NOMO-1 treated with dmso at 0.1 percent for 144 hours (cell line): Measurements from ENCODE around the gene MTX1.

Source experiments
- DNase-seq: peaks from one replicate; lab custom pipeline; 2025; ENCODE audit not compliant: unreplicated experiment; lab: John Stamatoyannopoulos, UW

The MTX1 gene

DNA sequence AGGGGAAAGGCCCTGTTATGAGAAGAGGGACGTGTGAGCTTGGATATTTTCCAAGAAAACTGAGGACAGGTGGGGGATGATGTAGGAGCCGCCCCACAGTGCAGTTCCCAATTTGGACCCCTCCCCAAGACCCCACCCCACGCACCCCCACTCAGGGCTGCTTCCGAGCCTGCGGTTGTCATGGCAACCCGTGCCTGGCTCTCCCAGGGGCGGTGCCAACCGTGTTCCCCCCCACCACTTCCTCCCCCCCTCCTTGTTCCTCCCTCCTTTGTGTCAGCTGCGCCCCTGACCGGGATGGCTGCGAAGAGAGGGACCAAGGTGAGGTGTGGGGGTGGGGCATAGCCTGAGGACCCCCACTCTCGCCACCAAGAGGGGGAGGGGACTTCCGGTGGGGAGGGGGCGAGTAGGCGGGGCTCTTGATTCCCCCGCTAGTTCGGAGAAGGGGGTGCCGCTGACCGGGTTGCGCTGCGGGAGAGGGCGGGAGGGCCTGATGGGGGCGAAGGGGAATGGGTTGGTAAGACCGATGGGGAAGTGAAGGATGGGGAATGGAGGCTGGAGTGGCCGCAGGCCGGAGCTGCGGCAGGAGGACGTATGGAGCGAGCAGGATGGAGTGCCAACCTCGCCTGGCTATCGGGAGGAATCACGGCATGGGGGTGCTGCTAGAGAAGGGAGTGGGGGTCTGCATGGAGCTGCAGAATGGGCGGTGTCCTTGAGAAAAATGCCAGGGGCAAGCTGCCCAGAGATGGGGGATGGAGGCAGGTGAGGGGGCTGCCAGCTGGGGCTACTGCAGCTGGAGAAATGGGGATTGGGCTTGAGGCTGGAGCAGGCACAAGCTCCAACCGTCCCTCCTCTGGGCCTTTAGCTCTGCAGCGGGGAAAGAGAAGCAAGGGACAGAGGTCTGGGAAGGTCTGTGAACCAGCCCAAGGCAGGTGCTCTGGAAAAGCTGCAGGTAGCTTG, 33.9 kb upstream of the MTX1 start:
- no peak for DNase-seq

DNA sequence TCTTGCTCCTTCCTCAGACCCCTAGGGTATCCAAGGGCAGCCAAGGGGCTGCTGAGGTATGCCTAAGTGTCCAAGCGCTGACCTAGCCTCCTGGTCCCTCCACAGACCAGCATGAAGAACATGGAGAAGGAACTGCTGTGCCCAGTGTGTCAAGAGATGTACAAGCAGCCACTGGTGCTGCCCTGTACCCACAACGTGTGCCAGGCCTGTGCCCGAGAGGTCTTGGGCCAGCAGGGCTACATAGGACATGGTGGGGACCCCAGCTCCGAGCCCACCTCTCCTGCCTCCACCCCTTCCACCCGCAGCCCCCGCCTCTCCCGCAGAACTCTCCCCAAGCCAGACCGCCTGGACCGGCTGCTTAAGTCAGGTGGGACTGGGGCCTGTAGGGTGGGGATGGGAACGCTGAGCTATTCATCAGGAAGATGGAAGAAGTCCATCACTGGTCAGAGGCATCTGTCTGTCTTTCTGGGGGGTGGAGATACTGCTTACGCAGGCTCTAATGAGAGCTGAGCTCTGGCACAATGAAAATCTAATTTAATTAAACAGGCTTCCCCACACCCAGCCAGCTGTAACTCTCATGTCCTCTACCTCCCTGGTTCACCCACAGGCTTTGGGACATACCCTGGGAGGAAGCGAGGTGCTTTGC, 33.1 kb upstream of the MTX1 start:
- no peak for DNase-seq

DNA sequence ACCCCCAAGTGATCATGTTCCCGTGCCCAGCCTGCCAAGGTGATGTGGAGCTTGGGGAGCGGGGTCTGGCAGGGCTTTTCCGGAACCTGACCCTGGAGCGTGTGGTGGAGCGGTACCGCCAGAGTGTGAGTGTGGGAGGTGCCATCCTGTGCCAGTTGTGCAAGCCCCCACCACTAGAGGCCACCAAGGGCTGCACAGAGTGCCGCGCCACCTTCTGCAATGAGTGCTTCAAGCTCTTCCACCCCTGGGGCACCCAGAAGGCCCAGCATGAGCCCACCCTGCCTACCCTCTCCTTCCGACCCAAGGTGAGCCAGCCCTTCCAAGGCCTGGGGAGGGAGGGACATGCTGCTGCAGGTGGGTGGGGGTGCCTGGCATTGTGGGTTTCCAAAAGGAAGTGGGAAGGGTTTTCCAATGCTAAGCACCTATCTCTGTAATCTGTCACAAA, 32.5 kb upstream of the MTX1 start:
- no peak for DNase-seq

DNA sequence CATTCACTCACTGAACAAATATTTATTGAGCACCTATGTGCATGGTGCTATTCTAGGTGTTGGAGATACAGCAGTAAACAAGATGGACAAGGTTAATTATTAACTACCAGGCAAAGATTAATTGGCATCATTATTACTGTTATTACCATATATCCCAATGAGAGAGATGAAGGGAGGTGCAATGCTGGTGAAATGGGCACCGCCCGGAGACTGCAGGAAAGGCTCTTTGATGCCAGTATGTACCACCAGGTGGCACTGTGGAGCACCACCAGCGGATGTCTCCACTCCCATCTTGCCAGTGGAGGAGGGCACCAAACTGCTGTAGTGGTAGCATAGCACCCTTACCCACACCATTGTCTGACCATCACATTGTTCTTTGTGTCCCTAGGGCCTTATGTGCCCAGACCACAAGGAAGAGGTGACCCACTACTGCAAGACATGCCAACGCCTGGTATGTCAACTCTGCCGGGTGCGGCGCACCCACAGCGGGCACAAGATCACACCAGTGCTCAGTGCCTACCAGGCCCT, 31.9 kb upstream of the MTX1 start:
- peak; percentile 26 for DNase-seq

DNA sequence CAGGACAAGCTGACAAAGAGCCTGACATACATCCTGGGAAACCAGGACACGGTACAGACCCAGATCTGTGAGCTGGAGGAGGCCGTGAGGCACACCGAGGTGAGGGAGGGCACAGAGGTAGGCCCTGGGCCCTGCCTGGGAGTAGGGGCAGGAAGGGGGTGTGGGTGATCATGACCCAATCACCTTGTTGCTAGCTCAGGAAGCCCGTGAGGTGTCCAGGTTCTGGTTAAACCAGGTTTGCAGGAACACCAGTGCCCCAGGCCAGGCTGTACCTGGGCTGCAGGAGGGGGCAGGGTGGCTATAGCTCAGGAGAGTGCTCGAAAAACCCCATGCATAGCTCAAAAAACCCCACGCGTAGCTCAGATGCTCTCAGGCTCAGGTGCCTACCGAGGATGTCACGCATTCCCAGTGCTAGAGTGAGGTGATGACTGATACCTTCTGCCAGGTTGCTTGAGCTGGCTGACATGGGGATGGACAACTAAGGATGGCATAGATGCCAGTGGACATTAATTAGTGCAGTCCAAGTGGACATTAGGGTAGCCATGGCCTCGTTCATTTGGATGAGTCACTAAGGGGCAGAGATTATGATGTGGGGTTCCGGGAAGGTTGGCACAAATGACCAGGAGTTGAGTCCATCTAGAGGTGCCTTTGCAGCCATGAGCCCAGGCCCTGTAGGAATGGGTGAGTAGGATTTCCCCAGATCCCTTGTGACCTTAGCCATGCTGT, 31.1 kb upstream of the MTX1 start:
- DNase-seq: no peak

DNA sequence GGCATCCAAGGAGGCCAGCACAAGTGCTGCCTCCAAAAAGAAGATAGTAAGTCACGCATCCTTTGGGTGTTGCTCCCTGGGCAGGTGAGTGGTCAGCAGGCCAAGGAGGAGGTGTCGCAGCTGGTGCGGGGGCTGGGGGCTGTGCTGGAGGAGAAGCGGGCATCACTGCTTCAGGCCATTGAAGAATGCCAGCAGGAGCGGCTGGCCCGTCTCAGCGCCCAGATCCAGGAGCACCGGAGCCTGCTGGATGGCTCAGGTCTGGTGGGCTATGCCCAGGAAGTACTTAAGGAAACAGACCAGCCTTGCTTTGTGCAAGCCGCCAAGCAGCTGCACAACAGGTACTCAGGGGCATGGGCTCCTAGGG, 30.6 kb upstream of the MTX1 start:
- no peak for DNase-seq

DNA sequence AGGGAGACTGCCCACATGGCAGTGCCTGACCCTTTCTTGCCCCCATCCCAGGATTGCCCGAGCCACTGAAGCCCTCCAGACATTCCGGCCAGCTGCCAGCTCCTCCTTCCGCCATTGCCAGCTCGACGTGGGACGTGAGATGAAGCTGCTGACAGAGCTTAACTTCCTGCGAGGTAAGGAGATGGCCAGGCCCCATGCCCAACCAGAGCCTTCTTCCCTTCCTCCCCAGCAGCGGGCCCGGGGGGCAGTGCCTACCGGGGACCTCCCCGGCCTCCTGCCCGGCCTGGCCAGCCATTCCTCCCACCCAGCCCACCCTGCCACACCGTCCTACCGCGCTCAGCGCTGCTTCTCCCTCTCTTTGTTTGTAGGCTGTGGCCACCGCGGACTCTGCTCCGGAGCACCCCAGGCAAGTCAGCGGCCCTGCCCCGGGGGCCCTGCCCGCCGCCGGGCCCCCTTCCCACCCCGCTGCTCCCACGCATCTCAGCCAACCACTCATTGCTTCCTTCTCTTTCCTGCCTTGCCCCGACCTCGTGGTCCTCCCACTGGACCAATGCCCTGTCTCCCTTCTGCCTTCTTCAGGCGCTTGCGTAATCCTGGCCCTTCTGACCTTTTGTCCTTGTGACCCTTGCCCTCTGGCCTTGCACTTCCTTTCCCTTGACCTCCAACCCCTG, 29.9 kb upstream of the MTX1 start:
- DNase-seq: peak; percentile 49

DNA sequence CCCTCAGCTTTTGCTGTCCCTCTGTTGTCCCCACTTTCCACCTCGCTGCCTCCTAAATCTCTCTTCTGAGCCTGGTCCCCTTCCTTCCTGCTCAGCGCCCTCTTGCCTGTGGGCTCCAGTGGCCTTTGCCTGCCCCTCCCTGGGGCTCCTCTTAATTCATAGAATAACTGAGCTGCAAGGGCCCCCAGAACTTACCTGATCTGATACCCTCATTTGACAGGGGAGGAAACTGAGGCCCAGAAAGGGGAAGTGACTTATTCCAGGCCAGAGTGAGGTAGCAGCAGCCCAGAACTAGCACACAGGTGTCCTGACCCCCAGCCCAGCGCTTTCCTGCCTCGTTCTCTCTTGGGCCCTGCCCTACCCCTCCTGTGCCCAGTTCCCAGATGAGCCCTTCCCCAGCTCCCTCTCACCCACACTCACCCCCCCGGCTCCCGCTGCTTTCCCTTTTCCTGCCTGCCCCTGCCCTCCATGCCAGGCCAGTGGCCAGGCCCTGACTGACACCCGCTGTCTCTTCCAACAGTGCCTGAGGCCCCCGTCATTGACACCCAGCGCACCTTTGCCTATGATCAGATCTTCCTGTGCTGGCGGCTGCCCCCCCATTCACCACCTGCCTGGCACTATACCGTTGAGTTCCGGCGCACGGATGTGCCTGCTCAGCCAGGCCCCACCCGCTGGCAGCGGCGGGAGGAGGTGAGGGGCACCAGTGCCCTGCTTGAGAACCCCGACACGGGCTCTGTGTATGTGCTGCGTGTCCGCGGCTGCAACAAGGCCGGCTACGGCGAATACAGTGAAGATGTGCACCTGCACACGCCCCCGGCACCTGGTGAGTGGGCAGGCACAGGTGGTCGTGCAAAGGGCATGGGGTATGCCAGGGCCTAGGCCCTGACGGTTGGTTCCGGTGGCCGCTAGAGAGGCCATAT, 29.1 kb upstream of the MTX1 start:
- DNase-seq: no peak

DNA sequence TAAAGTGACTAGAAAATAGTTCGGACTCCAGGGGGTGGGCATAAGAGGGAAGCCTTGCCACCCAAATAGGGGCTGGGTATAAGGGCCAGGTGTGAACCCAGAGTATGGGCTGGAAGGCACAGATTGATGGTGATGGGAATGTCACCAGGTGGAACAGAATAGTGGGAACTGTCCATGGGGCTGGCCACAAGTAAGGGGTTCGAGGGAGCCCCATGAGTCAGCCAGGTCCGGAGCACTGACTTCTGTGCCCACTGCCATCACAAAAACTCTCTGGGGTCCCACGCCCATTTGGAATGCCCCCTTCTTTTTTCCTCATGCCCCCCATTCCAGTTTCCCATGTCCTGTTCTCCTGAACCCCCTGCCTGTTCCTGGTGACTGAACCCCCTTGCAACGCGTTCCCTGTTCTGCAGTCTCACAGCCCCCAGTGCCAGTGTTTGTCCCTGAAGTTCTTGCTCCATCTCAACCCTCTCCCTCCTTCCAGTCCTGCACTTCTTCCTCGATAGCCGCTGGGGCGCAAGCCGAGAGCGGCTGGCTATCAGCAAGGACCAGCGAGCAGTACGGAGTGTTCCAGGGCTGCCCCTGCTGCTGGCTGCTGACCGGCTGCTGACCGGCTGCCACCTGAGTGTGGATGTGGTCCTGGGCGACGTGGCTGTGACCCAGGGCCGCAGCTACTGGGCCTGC, 27.0 kb upstream of the MTX1 start:
- no peak for DNase-seq

DNA sequence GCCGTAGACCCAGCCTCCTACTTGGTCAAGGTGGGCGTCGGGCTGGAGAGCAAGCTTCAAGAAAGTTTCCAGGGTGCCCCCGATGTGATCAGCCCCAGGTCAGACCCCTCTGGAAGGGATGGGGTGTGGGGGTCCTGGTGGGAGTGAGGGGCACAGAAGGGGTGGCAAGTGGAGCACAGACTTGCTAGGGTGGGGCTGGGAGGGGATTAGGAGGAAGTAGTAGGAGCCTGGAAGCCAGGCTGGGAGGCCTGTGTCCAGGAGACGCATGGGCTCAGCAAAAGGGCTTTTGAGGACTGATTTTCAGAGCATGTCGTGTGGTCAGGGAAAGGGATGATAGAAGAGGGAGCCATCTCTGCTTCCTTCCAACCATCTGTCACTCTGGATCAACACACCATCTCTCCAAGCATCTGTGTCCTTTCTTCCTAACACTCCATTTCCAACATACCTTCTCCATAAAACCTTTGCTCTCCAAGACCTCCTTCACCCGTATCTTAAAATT, 26.4 kb upstream of the MTX1 start:
- no peak for DNase-seq

DNA sequence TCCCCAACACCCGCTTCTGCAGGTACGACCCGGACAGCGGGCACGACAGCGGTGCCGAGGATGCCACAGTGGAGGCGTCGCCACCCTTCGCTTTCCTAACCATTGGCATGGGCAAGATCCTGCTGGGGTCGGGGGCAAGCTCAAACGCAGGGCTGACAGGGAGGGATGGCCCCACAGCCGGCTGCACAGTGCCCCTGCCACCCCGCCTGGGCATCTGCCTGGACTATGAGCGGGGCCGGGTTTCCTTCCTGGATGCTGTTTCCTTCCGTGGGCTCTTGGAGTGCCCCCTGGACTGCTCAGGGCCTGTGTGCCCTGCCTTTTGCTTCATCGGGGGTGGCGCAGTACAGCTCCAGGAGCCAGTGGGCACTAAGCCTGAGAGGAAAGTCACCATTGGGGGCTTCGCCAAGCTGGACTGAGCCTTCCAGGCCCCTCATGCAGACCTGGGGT, 24.7 kb upstream of the MTX1 start:
- no peak for DNase-seq

DNA sequence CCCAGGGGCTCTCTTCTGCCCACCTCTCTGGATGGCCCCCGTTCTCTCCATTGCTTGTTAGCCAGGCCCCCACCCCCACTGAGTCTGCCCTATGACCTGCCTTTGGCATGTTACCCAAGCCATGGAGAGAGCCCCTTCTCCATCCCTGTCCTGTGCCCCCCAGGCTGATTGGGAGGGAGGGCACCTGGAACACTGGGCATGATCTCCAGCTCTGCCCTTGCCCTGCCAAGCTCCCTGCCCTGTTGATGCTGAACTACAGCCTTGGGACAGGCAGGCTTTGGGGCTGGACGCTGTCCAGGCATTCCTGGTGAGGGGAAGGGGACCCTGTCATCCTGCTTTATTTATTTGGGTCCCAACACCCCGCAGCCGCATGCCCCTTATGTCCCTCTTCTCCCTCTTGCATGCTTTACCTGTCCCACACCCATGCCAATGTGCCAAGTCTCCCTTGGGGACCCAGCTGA, 24.1 kb upstream of the MTX1 start:
- DNase-seq: no peak

DNA sequence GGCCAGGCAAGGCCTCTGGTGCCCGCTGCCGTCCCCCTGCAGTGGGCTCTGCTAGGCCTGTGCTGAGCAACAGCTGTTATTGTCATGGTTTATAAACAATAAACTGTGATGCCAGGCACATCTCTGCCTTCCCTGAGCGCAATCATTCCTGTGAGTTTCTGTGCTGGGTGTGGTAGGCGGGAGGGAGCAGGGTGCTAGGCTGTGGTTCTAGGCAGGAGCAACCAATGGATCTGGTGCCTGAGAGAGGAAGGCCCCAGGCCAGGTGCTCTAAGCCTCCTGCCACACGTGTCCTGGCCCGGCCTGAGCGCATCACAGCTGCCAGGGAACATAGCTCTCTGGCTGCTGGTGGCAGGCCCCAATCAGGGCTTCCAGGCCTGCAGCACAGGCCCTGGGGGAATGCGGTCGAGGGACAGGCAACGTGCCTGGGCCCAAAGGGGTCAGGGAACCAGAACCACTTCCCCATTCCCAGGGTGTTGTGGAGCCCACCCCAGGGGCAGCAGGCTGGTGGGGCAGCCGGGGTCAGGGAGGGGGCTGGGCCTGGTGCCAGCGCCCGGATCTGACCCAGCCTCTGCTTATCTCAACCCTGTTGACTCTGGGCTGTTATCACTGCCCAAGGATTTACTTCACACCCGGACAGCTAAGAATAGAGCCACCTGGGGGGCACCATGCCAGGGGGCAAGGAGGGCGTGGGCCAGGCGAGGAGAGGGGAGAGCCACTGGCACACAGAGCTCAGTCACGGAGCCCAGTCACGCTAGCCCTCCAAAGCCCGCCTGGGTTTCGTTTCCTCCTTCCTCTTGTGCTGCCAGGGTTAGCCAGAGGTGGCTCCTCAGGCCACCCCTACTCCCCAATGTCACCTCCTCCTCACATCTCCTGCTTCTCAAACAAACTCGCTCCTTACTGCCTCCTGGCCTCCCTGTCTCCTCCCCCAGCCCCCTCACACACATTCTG, 23.4 kb upstream of the MTX1 start:
- DNase-seq: peak; percentile 92

DNA sequence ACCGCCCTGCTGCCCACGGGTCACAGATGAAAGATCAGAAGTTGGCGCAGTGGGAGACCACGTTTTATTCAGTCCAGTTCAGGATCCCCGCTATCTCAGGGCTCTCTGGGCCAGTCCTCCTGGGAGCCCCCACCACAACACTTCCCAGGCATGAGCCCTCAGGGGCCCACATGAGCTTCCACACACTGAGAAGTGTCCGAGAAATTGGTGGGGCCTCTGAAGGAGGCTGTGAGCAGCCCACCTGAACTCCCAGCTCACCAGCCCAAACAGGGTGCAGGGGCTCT, 22.8 kb upstream of the MTX1 start:
- no peak for DNase-seq

DNA sequence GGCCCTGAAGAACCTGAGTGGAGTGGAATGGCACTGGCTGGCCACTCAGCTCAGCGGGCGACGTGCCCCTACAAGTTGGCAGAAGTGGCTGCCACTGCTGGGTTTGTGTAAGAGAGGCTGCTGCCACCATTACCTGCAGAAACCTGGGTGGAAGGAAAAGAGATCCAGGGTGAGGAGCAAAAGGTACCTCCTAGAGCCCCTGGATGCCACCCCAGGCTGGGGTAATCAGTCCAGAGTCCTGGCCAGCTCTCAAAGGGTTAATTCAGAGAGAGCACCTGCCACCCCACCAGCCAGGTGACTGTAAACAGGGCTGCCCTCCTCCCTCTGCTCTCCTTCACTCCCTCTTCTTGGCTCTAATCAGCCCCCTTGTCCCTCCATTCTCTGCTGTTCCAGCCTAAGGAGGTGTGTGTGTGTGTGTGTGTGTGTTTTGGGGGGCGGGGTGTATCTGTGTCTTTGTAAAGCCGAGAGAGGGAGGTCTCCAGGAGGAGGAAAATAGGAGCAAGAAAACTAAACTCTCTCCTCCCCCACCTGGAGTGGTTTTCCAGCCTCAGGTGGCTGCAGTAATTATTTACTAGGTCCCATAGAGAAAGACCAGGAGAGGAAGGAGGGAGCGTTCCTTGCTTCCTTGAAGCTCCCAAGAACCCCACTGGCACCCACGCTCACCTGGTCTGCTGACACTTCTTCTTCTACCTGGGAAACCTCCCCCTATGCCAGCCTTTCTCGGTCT, 22.3 kb upstream of the MTX1 start:
- no peak for DNase-seq

DNA sequence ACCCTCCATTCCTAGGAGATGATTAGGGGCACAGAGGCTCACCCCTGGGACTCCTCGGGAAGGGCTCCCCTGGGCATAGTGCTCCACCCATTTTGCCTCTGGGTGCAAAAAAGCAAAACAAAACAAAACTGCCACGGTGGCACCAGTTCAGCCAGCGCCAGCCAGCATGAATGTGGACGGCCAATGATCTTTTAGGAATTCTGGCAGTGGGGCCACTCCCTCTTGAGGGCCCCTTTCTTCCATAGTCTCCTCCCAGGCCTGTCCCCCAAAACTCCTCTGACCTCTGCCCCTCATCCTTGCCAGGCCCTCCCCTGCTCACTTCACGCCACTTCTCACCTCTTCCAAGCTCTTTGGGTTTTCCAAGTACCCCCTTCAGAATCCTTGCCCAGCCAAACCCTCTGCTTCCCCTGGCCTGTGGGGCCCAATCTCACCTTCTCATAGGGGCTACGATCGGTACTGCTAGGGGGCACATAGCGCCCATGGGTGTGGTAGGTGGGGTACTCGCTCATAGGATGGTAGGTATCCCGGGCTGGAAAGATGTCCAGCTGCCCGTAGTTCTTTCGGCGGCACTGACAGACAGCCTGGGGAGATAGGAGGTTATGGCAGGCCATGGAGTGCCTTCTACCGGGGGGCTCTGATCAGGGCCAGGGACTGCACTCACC, 21.6 kb upstream of the MTX1 start:
- DNase-seq: no peak

DNA sequence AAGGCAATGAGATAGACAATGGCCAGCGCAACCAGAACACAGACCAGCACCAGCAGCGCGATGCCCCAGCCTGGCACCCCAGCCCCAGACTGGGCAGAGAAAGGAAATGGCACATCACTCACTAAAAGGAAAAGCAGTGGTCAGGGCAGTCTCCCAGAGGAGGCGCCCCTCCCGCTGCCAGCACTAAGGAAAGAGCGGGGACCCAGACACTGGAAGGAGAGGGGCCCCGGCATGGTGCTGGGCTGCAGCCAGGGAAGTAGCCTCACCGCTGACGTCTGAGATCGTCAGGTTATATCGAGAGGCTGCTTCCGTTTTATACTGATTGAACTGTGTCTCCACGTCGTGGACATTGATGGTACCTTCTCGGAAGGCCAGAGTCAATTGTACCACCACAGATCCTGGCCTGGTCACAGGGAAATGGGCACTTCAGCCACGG, 21.0 kb upstream of the MTX1 start:
- DNase-seq: no peak
